GM18502 (cell line): Measurements from ENCODE around the gene COL5A1.
"Not testable (repeated sequence)": the region's sequence is repeated elsewhere in the genome, so short reads cannot be mapped to it uniquely, and the experiment has no call there.

ENCODE experiments used
- ATAC-seq: cut with Tn5 transposase; IDR thresholded peaks from one replicate; pipeline ENCODE4 v1.9.1; 2021; ENCODE audit warnings: mild to moderate bottlenecking; ENCODE audit not compliant: unreplicated experiment, poor library complexity

The COL5A1 gene

DNA sequence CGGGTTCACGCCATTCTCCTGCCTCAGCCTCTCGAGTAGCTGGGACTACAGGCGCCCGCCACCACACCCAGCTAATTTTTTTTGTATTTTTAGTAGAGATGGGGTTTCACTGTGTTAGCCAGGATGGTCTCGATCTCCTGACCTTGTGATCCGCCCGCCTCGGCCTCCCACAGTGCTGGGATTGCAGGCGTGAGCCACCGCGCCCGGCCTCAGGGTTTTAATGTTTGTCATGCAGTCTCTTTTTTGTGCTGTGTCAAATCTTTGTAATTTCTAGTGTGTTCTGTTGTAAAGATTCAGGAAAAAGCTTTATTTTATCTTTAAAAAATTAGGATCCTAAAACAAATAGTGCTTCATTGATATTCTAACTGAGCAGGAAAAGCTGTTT is 62.1 kb downstream of the COL5A1 start:
- ATAC-seq, result not testable (repeated sequence)

DNA sequence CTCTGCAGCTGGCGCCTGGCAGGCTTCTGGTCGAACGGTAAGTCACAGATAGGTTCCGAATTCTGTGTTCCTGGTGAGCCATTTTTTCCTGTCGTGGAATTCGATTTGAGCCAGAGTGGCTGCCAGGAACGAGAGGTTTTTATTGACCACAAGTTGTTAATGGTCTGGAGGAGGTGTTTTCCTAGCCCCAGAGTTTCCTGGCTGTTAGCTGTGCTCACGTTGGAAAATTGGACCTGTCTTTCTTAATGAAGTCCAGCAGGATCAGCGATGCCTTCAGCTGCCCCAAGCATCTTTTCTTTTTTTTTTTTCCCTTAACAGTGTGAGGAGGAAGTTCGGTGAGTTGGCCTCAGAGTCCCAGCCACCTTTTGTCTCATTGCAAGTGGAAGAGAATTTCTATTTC is 62.9 kb downstream of the COL5A1 start:
- ATAC-seq, result no peak

GRCh38 chr9:134705786-134706185 is 64.2 kb downstream of the COL5A1 start:
- no peak for ATAC-seq

DNA sequence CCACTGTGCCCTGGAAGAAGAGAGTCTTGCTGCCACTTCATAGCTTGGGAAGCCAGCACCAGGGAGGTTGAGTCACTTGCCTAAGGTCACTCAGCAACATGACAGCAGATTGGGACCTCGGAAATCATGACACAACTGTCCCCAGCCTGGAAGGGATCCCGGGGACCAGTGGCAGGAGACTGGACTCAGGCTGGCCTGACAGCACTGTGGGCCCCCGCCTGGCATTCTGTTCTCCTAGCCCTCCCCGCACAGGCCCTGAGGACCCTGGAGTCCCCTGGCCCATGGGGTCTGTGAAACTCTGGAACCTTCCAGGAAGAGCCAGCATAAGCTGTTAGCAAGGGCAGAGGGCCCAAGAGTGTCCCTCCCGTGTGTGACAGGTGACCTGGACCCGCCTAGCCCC is 64.9 kb downstream of the COL5A1 start:
- ATAC-seq, result no peak

DNA sequence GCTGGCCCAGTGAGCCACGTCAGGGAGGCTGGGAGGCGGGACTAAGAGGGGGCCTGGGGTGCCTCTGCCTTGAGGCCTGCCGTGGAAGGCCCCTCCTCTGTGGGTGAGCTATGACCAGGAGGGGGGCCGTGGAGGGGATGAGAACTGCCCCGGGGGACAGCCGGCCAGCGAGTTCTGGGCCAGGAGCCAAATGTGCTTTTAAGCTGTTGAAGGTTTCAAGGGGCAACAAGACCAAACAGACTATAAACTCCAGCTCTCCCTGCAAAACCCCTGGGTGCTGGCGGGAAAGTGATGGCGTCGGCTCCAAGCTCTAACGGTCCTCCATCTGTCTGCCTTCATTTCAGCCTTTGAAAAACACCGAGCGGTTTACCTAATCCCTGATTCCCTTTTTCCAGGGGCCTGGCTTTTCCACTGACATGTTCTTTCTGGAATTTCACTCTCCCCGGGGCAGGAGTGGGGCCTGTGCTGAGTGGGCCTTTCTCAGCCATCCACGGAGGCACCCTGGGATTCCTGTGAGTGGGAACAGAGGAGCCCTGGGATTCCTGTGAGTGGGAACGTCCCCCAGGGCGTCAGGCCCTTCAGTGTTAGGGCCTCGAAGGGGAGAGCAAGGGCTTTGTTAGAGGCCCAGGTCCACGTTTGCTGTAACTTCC is 65.6 kb downstream of the COL5A1 start:
- no peak for ATAC-seq

GRCh38 chr9:134707731-134708671 is 66.4 kb downstream of the COL5A1 start:
- no peak for ATAC-seq

- ATAC-seq, result no peak
Observed at GRCh38 chr9:134708672-134709038, 67.1 kb downstream of the COL5A1 start.

GRCh38 chr9:134709512-134710270 is 68.1 kb downstream of the COL5A1 start:
- no peak for ATAC-seq

DNA sequence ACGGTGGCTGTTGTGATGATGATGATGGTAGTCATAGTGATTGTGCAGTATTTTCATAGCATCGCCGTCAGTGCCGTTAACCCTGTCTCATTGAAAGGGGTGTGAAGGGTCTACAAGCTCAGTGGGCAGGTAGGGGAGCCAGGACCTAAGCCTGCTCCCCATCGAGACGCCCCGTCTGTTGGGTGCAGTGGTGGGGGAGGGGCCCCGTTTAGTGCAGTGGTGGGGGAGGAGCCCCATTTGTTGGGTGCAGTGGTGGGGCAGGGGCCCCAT is 68.6 kb downstream of the COL5A1 start:
- no peak for ATAC-seq

DNA sequence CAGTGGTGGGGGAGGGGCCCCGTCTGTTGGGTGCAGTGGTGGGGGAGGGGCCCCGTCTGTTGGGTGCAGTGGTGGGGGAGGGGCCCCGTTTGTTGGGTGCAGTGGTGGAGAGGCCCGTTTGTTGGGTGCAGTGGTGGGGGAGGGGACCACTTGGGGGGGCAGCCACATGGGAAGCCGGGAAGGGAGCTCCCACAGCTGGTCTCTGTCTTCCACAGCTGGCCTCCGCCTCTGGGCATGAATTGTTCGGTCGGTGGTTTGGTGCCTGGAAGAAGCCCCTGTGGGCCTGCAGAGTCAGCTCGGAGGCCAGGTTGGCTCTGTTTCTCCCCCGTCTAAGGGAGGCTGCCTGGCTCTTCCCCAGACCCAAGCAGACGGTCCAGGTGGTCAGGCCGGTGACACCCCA is 69.3 kb downstream of the COL5A1 start:
- ATAC-seq, result no peak

DNA sequence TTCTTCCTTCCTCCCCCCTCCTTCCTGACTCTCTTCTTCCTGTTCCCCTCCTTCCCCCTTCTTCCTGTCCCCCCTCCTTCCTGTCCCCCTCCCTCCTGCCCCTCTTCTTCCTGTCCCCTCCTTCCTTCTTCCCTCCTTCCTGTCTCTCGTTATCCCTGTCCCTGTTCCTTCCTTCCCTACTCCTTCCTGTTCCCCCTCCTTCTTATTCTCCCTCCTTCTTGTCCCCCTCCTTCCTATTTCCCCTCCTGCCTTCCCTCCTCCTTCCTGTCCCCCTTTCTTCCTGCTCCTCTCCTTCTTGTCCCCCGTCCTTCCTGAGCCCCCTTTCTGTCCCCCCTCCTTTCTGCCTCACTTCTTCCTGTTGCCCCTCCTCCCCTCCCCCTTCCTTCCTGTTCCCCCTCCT is 70.6 kb downstream of the COL5A1 start:
- ATAC-seq, result no peak

GRCh38 chr9:134712926-134713325 is 71.3 kb downstream of the COL5A1 start:
- ATAC-seq, result no peak

GRCh38 chr9:134715536-134715935 is 73.9 kb downstream of the COL5A1 start:
- not testable (repeated sequence) for ATAC-seq

DNA sequence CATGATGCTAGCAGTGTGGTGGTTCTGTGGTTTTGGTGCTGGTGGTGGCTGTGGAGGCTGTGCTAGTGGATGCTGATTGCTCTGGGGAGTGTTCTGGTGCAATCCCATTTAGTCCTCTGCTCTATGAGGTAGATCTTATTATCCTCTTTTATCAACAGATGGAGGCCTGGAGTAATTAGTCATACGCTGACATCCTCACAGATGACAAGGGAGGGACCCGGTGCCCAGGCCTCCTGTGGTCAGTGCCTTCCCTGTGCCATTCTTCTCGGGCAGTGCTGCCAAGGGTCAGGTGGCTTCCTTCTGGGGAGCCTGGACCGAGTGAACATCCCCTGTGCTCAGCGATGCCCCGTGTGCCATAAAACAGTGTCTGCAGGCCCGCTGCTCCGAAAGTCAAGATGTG is 74.5 kb downstream of the COL5A1 start:
- ATAC-seq, result no peak

GRCh38 chr9:134717056-134717455 is 75.5 kb downstream of the COL5A1 start:
- no peak for ATAC-seq

DNA sequence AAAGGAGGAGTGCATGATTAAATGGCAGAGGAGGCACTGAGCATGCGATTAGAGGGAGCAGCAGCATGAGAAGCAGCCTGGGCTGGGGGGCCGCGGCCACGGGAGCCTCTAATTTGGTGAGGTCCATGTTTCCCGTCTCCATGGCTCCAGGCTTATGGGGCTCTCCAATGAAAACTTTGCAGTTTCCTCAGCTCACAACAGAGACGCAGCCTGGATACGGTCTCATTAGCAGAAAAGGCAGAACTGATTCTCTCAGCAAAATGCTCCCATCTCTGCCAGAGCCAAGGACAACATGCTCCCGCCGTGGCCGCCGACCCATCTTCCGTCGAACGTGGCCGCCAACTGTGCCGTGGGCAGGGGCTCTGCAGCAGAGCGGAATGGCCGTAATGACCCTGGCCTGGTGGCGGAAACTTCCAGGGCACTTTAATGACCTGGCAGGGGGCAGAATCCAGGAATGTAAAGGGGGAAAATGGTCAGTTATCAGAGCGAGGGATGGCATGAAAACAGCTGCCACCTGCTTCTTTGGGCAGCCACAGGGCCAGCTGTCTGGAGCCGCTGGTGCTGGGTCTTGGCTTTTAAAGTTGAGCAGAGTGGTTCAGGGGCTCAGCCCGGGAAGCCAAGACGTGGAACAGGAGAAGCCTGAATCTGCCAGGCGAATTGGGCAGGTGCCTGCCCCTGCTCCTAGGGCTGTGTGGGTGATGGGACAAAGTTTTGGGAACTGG is 76.5 kb downstream of the COL5A1 start:
- no peak for ATAC-seq

DNA sequence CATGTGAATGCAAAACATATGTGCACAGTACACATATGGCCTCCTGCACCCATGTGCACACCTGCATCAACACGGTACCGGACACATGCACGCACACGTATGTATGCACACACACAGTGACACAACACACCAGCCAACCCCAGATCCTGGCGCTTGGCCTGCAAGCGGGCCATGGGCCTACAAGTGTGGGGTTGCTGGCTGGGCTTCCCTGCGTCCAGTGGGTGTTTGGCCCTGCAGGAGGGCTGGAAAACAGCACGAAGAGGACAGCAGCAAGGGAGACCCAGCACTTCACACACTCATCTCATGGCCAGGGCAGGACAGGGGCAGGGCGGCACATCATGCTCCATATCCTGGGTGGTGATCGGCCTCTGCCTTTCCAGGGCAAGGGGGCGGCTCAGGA is 77.7 kb downstream of the COL5A1 start:
- ATAC-seq, result no peak

DNA sequence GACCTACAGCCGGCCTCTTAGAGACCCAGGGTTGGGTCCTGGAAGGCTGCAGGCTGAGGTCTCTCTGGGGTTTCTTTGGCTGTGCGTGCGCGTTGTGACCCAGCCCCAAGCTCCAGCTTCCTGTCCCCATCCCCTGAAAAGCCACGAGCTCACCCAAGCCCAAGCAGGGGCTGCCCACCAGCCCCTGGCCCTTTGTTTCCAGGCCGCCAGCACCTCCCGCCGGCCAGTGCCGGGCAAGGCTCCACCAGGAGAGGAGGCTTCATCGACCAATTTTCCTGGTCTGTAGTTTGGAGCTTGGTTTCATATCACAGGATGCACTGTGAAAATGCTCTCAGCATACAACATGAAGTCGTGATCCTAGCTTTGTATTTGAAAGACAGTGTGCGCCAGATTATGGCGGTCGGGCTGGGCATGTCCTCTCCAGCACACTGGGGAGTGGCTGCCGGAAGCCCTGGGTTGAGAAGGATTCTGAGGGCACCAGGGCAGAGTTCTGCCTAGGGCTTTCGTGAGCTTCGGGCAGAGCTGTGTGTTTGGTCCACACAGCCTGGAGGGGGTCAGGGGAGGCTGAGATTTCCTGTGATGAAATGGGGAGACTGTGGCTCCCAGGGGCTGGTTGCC is 78.6 kb downstream of the COL5A1 start:
- no peak for ATAC-seq

DNA sequence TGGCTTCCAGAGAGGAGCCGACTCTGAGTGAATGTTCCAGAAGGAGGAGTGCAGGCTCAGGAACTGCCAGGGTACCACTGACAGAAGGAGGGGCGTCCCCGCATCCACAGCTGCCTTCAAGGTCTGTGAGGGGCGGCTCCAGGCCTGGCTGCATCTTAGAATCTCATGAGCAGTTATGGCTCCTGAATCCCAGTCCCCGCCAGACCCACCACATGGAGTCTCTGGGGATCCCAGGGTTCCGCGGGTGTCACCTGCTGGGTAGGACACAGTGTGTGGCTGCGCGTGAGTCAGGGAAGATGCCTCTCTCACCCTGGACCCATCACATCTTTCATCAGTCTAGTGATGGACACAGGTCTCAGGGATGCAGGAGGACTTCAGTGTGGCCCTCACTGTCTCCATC is 79.2 kb downstream of the COL5A1 start:
- ATAC-seq, result no peak

DNA sequence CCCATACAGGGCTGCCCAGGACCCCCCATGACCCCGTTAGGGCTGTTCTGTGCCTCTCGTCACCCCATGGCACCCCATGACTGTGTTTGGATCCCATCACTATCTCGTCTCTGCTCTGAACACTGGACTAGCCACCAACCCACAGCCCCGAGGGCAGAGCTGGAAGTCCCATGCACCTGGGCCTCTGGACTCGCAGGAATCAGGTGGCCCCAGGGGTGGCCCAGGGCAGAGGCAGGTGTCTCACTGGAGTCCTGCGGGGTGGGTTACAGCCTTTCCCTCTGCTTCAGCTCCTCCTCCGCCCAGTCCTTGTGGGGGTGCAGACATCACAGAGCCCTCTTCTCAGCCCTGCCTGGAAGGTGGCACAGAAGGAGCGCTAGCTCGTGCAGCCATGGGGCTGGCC is 79.7 kb downstream of the COL5A1 start:
- no peak for ATAC-seq
